ENCODE data around the gene KRT10.

GRCh38 chr17:40849723-40850122 is 27.3 kb upstream of the KRT10 start:
- TF ChIP-seq CTCF (IDR thresholded peaks at IDR 0.05), result no peak
- TF ChIP-seq EZH2 (IDR thresholded peaks at IDR 0.05; ENCODE audit: borderline replicate concordance, insufficient read depth, low read depth, low read length, poor library complexity, severe bottlenecking), result no peak

Measured in B cell (primary cell).